BE2C (cell line): ENCODE measurements around the gene TRMT2A.

Experiments used
- DNase-seq: peaks from one replicate; pipeline ENCODE4 v3.0.0-alpha.2; 2020
- H3K27me3 ChIP-seq: fragments of 250-450 bp; sonication (Bioruptor Pico); 2 replicates; pipeline ENCODE4 v1.5.1; 2020; ENCODE audit warnings: mild to moderate bottlenecking
- H3K36me3 ChIP-seq: fragments of 250-450 bp; sonication (Bioruptor Pico); 2 replicates; pipeline ENCODE4 v1.5.1; 2020; ENCODE audit warnings: mild to moderate bottlenecking
- H3K4me1 ChIP-seq: fragments of 250-450 bp; sonication (Bioruptor Pico); 2 replicates; pipeline ENCODE4 v1.5.1; 2020
- H3K4me3 ChIP-seq: 2 replicates; pipeline ENCODE4 v1.5.1; 2011; ENCODE audit warnings: low read depth, low read length
- H3K9me3 ChIP-seq: fragments of 250-450 bp; sonication (Bioruptor Pico); 2 replicates; pipeline ENCODE4 v1.5.1; 2020
- CTCF ChIP-seq: IDR thresholded peaks from 2 replicates; pipeline ENCODE4 v1.5.1; 2012; ENCODE audit warnings: mild to moderate bottlenecking, low read depth, low read length

TRMT2A gene

GRCh38 chr22:20145832-20146223, 28.8 kb upstream of the TRMT2A start:
- peaks cover 22% of the 10 kb centered on the region for H3K36me3 ChIP-seq
- no peaks in the 10 kb centered on the region for H3K27me3 ChIP-seq
- H3K4me3 ChIP-seq = no peak overlapping the region
- no peak for TF ChIP-seq CTCF
- H3K4me1 ChIP-seq = no peaks in the 10 kb centered on the region; the same call in 1 of the 2 replicates
- no peak for DNase-seq
- H3K9me3 ChIP-seq = no peaks in the 10 kb centered on the region

DNA sequence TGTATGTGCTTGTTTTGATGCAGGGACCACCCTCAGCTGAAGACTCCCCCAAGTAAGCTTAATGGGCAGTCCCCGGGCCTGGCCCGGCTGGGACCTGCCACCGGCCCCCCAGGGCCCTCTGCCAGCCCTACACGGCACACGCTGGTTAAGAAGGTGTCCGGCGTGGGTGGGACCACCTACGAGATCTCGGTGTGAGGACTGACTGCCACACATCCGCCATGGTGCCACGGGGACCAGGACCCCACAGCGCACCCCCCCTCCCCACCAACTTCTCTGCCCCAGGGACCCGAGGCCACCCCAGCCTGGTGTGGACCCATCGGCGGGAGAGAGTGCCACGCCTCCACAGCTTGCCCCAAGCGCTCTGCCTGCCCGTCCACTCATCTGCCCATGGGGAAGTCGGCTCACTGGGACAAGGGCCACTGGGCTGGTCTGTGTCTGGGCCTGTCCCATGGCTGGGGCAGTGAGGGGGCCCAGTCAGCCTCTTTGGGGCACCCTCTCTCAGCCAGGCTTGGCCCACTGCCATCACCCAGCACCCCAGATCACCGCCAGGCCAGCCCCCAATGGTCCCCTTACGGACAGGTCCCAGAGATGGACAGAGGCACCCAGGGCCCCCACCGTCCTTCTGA, 28.3 kb upstream of the TRMT2A start:
- Histone ChIP-seq H3K27me3 (no peaks in the 10 kb centered on the region), H3K4me3 (no peak overlapping the region), H3K9me3 (no peaks in the 10 kb centered on the region), H3K4me1 (no peaks in the 10 kb centered on the region; the same call in 1 of the 2 replicates), H3K36me3 (peaks cover 23% of the 10 kb centered on the region)
- TF ChIP-seq CTCF = no peak
- DNase-seq = no peak

GRCh38 chr22:20143883-20144665, 27.0 kb upstream of the TRMT2A start:
- DNase-seq = no peak
- no peaks in the 10 kb centered on the region for H3K9me3 ChIP-seq
- no peaks in the 10 kb centered on the region; the same call in 1 of the 2 replicates for H3K4me1 ChIP-seq
- TF ChIP-seq CTCF = no peak
- no peaks in the 10 kb centered on the region for H3K27me3 ChIP-seq
- H3K36me3 ChIP-seq = peaks cover 32% of the 10 kb centered on the region
- no peak overlapping the region for H3K4me3 ChIP-seq

DNA sequence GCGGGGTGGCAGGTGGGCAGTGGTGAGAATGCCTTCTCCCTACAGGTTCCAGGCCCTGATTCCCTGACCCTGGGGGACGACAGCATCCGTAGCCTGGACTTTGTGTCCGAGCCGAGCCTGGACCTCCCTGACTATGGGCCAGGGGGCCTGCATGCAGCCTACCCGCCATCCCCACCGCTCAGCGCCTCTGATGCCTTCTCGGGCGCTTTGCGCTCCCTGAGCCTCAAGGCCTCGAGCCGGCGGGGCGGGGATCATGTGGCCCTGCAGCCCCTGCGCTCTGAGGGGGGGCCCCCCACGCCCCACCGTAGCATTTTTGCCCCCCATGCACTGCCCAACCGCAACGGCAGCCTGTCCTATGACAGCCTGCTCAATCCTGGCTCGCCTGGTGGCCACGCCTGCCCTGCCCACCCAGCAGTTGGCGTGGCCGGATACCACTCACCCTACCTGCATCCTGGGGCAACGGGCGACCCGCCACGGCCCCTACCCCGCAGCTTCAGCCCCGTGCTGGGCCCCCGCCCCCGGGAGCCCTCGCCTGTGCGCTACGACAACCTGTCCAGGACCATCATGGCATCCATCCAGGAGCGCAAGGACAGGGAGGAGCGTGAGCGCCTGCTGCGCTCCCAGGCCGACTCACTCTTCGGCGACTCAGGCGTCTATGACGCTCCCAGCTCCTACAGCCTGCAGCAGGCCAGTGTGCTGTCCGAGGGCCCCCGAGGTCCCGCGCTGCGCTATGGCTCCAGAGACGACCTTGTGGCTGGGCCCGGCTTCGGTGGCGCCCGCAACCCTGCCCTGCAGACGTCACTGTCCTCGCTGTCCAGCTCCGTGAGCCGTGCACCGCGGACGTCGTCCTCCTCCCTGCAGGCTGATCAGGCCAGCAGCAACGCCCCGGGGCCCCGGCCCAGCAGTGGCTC, 25.9 kb upstream of the TRMT2A start:
- H3K4me1 ChIP-seq = peaks cover 4% of the 10 kb centered on the region
- TF ChIP-seq CTCF = no peak
- peaks cover 33% of the 10 kb centered on the region for H3K36me3 ChIP-seq
- no peak overlapping the region for H3K4me3 ChIP-seq
- no peak for DNase-seq
- no peaks in the 10 kb centered on the region for H3K27me3 ChIP-seq
- no peaks in the 10 kb centered on the region for H3K9me3 ChIP-seq

GRCh38 chr22:20141186-20142077, 24.4 kb upstream of the TRMT2A start:
- H3K27me3 ChIP-seq = no peaks in the 10 kb centered on the region
- no peak overlapping the region for H3K4me3 ChIP-seq
- TF ChIP-seq CTCF = no peak
- peaks cover 33% of the 10 kb centered on the region for H3K36me3 ChIP-seq
- no peaks in the 10 kb centered on the region for H3K9me3 ChIP-seq
- no peak for DNase-seq
- H3K4me1 ChIP-seq = peaks cover 19% of the 10 kb centered on the region
